ENCODE data around the gene CENPU. TPM values are rescaled to one million over a fixed set of nuclear protein-coding genes. Genes with fewer than 3 reads are reported as not detected.
"Not testable (repeated sequence)": the region's sequence is repeated elsewhere in the genome, so short reads cannot be mapped to it uniquely, and the experiment has no call there.

CENPU gene
- total RNA-seq, 1 experiment from 2014 or later = 42.4 TPM

GRCh38 chr4:184760681-184761080 lies 26.8 kb upstream of the CENPU start:
- no peak for DNase-seq
- no peaks in the 10 kb centered on the region for H3K27me3 ChIP-seq

GRCh38 chr4:184757810-184758209 lies 23.9 kb upstream of the CENPU start:
- Histone ChIP-seq H3K27me3 (no peaks in the 10 kb centered on the region), H3K36me3 (no peaks in the 10 kb centered on the region), H3K4me3 (no peak overlapping the region), H3K9me3 (no peaks in the 10 kb centered on the region)
- DNase-seq = no peak

More at GRCh38 chr4:184760681-184761080, 26.8 kb upstream of the CENPU start:
- no peak overlapping the region for H3K4me3 ChIP-seq
- H3K9me3 ChIP-seq = no peaks in the 10 kb centered on the region
- H3K36me3 ChIP-seq = no peaks in the 10 kb centered on the region

- DNase-seq = no peak
- Histone ChIP-seq H3K4me3 (no peak overlapping the region), H3K36me3 (no peaks in the 10 kb centered on the region), H3K27me3 (no peaks in the 10 kb centered on the region), H3K9me3 (no peaks in the 10 kb centered on the region)
Observed at GRCh38 chr4:184756399-184756798, 22.5 kb upstream of the CENPU start.

GRCh38 chr4:184755278-184755677 lies 21.4 kb upstream of the CENPU start:
- Histone ChIP-seq H3K4me3 (no peak overlapping the region), H3K36me3 (no peaks in the 10 kb centered on the region), H3K9me3 (no peaks in the 10 kb centered on the region), H3K27me3 (no peaks in the 10 kb centered on the region)
- DNase-seq = peak; percentile 48

- no peak for DNase-seq
- no peaks in the 10 kb centered on the region for H3K36me3 ChIP-seq
- H3K27me3 ChIP-seq = no peaks in the 10 kb centered on the region
- no peak overlapping the region for H3K4me3 ChIP-seq
- no peaks in the 10 kb centered on the region for H3K9me3 ChIP-seq
Observed at GRCh38 chr4:184752496-184753275, 18.8 kb upstream of the CENPU start.

- H3K27me3 ChIP-seq = no peaks in the 10 kb centered on the region
- H3K36me3 ChIP-seq = no peaks in the 10 kb centered on the region
- DNase-seq = no peak
- no peaks in the 10 kb centered on the region for H3K9me3 ChIP-seq
- no peak overlapping the region for H3K4me3 ChIP-seq
Observed at GRCh38 chr4:184751585-184751956, 17.7 kb upstream of the CENPU start.

- Histone ChIP-seq H3K36me3 (no peaks in the 10 kb centered on the region), H3K4me3 (no peak overlapping the region), H3K27me3 (no peaks in the 10 kb centered on the region), H3K9me3 (no peaks in the 10 kb centered on the region)
- DNase-seq = no peak
Observed at GRCh38 chr4:184750926-184751584, 17.2 kb upstream of the CENPU start.

GRCh38 chr4:184748251-184748652 lies 14.4 kb upstream of the CENPU start:
- Histone ChIP-seq H3K27me3 (no peaks in the 10 kb centered on the region), H3K9me3 (no peaks in the 10 kb centered on the region), H3K36me3 (no peaks in the 10 kb centered on the region), H3K4me3 (no peak overlapping the region)
- DNase-seq = no peak

- H3K4me3 ChIP-seq = no peak overlapping the region
- DNase-seq = no peak
- H3K36me3 ChIP-seq = no peaks in the 10 kb centered on the region
Observed at GRCh38 chr4:184747034-184747830, 13.3 kb upstream of the CENPU start.

GRCh38 chr4:184745831-184746795 lies 12.2 kb upstream of the CENPU start:
- Histone ChIP-seq H3K9me3 (no peaks in the 10 kb centered on the region), H3K27me3 (no peaks in the 10 kb centered on the region), H3K4me3 (no peak overlapping the region), H3K36me3 (no peaks in the 10 kb centered on the region)
- peak; percentile 42 for DNase-seq

More at GRCh38 chr4:184747034-184747830, 13.3 kb upstream of the CENPU start:
- Histone ChIP-seq H3K9me3 (no peaks in the 10 kb centered on the region), H3K27me3 (no peaks in the 10 kb centered on the region)

- no peaks in the 10 kb centered on the region for H3K9me3 ChIP-seq
- H3K4me3 ChIP-seq = no peak overlapping the region
- no peaks in the 10 kb centered on the region for H3K36me3 ChIP-seq
- no peaks in the 10 kb centered on the region for H3K27me3 ChIP-seq
- no peak for DNase-seq
Observed at GRCh38 chr4:184744236-184744635, 10.3 kb upstream of the CENPU start.

- H3K27me3 ChIP-seq = no peaks in the 10 kb centered on the region
Observed at GRCh38 chr4:184743650-184744049, 9.8 kb upstream of the CENPU start.

GRCh38 chr4:184741651-184742050 lies 7.8 kb upstream of the CENPU start:
- not testable (repeated sequence) for H3K9me3 ChIP-seq, DNase-seq, H3K27me3 ChIP-seq, H3K36me3 ChIP-seq, H3K4me3 ChIP-seq

More at GRCh38 chr4:184743650-184744049, 9.8 kb upstream of the CENPU start:
- no peak overlapping the region for H3K4me3 ChIP-seq
- H3K36me3 ChIP-seq = no peaks in the 10 kb centered on the region
- no peak for DNase-seq
- H3K9me3 ChIP-seq = no peaks in the 10 kb centered on the region

GRCh38 chr4:184740980-184741391 lies 7.1 kb upstream of the CENPU start:
- no peaks in the 10 kb centered on the region for H3K9me3 ChIP-seq
- DNase-seq = no peak
- H3K27me3 ChIP-seq = no peaks in the 10 kb centered on the region
- no peak overlapping the region for H3K4me3 ChIP-seq
- no peaks in the 10 kb centered on the region for H3K36me3 ChIP-seq

- not testable (repeated sequence) for H3K9me3 ChIP-seq
Observed at GRCh38 chr4:184739575-184739974, 5.7 kb upstream of the CENPU start.

GRCh38 chr4:184734758-184735157 lies 862 bp upstream of the CENPU start:
- H3K36me3 ChIP-seq = no peaks in the 10 kb centered on the region; the same call in 1 of the 2 replicates
- DNase-seq = no peak
- peak overlapping the region; percentile 79 for H3K4me3 ChIP-seq
- no peaks in the 10 kb centered on the region for H3K9me3 ChIP-seq
- no peaks in the 10 kb centered on the region for H3K27me3 ChIP-seq

More at GRCh38 chr4:184739575-184739974, 5.7 kb upstream of the CENPU start:
- not testable (repeated sequence) for DNase-seq, H3K36me3 ChIP-seq, H3K27me3 ChIP-seq, H3K4me3 ChIP-seq
